Measurements from ENCODE around the gene WDR27. TPM values are rescaled to one million over a fixed set of nuclear protein-coding genes. Genes with fewer than 3 reads are reported as not detected.
"Not testable (repeated sequence)": the region's sequence is repeated elsewhere in the genome, so short reads cannot be mapped to it uniquely, and the experiment has no call there.

The WDR27 gene
- total RNA-seq, 2 donors from 2014 or later: 45.0 to 46.1 TPM

DNA sequence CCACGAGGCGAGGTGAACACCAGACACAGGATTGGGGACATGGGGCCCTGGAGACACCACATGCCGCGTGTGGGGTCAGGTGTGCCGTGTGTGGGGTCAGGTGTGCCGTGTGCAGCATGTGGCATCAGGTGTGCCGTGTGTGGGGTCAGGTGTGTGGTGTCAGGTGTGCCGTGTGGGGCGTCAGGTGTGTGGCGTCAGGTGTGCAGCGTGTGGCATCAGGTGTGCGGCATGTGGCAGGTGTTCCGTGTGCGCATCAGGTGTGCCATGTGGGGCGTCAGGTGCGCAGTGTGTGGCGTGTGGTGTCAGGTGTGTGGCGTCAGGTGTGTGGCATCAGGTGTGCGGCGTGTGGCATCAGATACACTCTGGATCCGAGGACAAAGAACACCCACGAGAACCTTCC lies 77.9 kb downstream of the WDR27 start:
- Mint-ChIP-seq H3K27me3 (ENCODE audit: low read depth) (no peaks in the 10 kb centered on the region), H3K4me3 (no peak overlapping the region), H3K27ac (no peak overlapping the region), H3K36me3 (ENCODE audit: insufficient read depth in 2 of 2) (no peaks in the 10 kb centered on the region), H3K4me1 (ENCODE audit: low read depth) (no peaks in the 10 kb centered on the region), H3K9me3 (no peaks in the 10 kb centered on the region)
- ATAC-seq (replicated peaks in 1 of 2): no peak
- DNase-seq: no peak

DNA sequence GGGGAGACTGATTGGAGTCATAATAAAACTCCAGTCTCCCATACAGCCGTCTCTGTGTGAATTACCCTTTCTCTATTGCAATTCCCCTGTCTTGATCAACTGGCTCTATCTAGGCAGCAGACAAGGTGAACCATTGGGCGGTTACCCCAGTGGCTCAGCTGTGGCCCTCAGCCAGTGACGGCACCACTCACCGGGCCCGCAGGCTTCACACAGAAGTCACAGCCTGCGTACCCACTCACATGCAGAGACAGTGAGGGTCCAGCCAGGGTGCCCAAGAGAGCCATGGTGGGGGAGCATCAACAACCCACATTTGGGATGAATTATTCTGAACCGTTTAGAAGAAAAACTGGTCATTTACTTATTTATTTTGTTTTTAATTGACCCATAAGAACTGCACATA lies 78.5 kb downstream of the WDR27 start:
- no peak overlapping the region for H3K4me3 Mint-ChIP-seq
- H3K27me3 Mint-ChIP-seq (ENCODE audit: low read depth): no peaks in the 10 kb centered on the region
- H3K27ac Mint-ChIP-seq: no peak overlapping the region
- DNase-seq (no peak), ATAC-seq (replicated peaks in 1 of 2) (no peak)
- H3K36me3 Mint-ChIP-seq (ENCODE audit: insufficient read depth in 2 of 2): no peaks in the 10 kb centered on the region
- no peaks in the 10 kb centered on the region for H3K9me3 Mint-ChIP-seq
- H3K4me1 Mint-ChIP-seq (ENCODE audit: low read depth): no peaks in the 10 kb centered on the region

DNA sequence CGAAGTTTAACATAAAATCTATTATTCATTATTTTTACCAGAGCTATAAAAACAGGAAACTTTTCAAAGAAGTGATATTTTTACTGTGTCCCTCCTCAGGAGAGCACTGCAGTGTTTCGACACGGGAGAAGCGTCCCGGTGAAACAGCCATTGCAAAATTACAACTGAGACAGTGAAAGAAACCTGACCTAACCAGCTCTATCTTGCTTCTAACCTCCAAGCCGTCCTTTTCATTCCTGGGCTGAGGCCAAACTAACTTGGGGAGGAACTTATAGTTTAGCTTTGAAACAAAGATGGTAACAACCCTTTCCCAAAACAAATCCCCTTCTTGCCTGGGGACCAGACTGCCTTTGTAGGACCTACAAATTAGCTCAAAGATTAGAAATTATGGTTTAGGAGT lies 79.2 kb downstream of the WDR27 start:
- H3K27me3 Mint-ChIP-seq (ENCODE audit: low read depth): no peaks in the 10 kb centered on the region
- no peaks in the 10 kb centered on the region for H3K9me3 Mint-ChIP-seq
- DNase-seq: no peak
- no peaks in the 10 kb centered on the region for H3K36me3 Mint-ChIP-seq (ENCODE audit: insufficient read depth in 2 of 2)
- ATAC-seq (replicated peaks in 1 of 2): no peak
- no peak overlapping the region for H3K4me3 Mint-ChIP-seq
- H3K27ac Mint-ChIP-seq: no peak overlapping the region
- no peaks in the 10 kb centered on the region for H3K4me1 Mint-ChIP-seq (ENCODE audit: low read depth)

- ATAC-seq (replicated peaks in 1 of 2) (no peak), DNase-seq (no peak)
- H3K36me3 Mint-ChIP-seq (ENCODE audit: insufficient read depth in 2 of 2): peaks cover 0 to 5% of the 10 kb centered on the region in 2 donors
- H3K27me3 Mint-ChIP-seq (ENCODE audit: low read depth): no peaks in the 10 kb centered on the region
- H3K4me1 Mint-ChIP-seq (ENCODE audit: low read depth): no peaks in the 10 kb centered on the region
- peaks cover 2 to 5% of the 10 kb centered on the region in 2 donors for H3K9me3 Mint-ChIP-seq
- no peak overlapping the region for H3K4me3 Mint-ChIP-seq
- no peak overlapping the region for H3K27ac Mint-ChIP-seq
Measured at GRCh38 chr6:169621311-169621710, 80.5 kb downstream of the WDR27 start.

- H3K27ac Mint-ChIP-seq: no peak overlapping the region
- ATAC-seq (replicated peaks in 1 of 2): no peak
- H3K27me3 Mint-ChIP-seq (ENCODE audit: low read depth): no peaks in the 10 kb centered on the region
- peaks cover 2 to 5% of the 10 kb centered on the region in 2 donors for H3K9me3 Mint-ChIP-seq
- peaks cover 0 to 5% of the 10 kb centered on the region in 2 donors for H3K36me3 Mint-ChIP-seq (ENCODE audit: insufficient read depth in 2 of 2)
- no peak overlapping the region for H3K4me3 Mint-ChIP-seq
- no peaks in the 10 kb centered on the region for H3K4me1 Mint-ChIP-seq (ENCODE audit: low read depth)
- no peak for DNase-seq
Measured at GRCh38 chr6:169620171-169621130, 81.4 kb downstream of the WDR27 start.

- H3K4me3 Mint-ChIP-seq: no peak overlapping the region
- peaks cover 0 to 5% of the 10 kb centered on the region in 2 donors for H3K36me3 Mint-ChIP-seq (ENCODE audit: insufficient read depth in 2 of 2)
- H3K9me3 Mint-ChIP-seq: peaks cover 2 to 5% of the 10 kb centered on the region in 2 donors
- ATAC-seq (replicated peaks in 1 of 2) (no peak), DNase-seq (no peak)
- no peaks in the 10 kb centered on the region for H3K4me1 Mint-ChIP-seq (ENCODE audit: low read depth)
- no peaks in the 10 kb centered on the region for H3K27me3 Mint-ChIP-seq (ENCODE audit: low read depth)
- no peak overlapping the region for H3K27ac Mint-ChIP-seq
Measured at GRCh38 chr6:169619650-169620049, 82.2 kb downstream of the WDR27 start.

DNA sequence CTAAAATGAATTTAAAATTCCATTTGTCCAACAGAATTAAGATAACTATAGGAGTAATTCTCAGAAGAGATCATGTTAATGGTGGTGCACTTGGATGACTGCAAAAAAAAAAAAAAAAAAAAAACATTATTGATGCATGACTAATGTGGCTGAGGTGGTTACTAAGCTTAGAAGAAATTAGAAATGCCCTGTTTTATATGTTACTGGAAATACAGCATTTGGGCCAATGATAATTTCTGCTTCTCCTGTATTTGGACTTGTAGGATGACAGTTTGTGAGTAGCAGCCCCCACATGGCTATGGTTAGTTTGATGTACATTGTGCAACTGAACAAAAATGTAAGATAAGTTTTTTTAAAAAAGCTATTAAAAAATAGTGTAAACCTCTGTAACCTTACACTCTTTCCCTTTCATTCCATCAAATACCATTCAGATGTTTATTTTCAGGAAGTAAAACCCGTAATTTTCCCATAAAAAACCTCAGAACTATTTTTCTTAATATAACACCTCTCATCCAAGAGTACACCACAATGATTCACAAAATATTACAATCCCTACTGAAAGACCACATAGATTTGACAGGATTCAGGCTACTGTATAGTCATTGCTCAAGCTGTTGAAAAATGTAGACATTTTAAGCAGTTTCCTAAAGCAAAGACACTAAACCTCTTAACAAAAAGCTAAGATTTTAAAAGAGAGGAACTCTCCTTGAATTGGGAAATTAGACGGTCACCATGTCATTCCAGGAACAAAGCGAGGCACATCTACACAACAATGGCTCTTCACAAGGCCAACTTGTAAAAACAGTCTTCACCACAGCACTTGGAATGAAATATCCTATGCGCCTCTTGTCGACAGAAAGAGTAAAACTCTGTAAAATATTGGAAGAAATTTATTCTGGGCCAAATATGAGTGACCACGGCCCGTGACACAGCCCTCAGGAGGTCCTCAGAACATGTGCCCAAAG lies 83.0 kb downstream of the WDR27 start:
- Mint-ChIP-seq H3K4me1 (ENCODE audit: low read depth) (no peaks in the 10 kb centered on the region), H3K27ac (no peak overlapping the region), H3K9me3 (peaks cover 2 to 5% of the 10 kb centered on the region in 2 donors)

GRCh38 chr6:169617562-169617961 lies 84.3 kb downstream of the WDR27 start:
- ATAC-seq (replicated peaks in 1 of 2) (no peak), DNase-seq (no peak)
- H3K4me3 Mint-ChIP-seq: no peak overlapping the region
- no peak overlapping the region for H3K27ac Mint-ChIP-seq
- H3K9me3 Mint-ChIP-seq: peaks cover 2 to 5% of the 10 kb centered on the region in 2 donors
- H3K4me1 Mint-ChIP-seq (ENCODE audit: low read depth): no peaks in the 10 kb centered on the region
- no peaks in the 10 kb centered on the region for H3K27me3 Mint-ChIP-seq (ENCODE audit: low read depth)
- peaks cover 0 to 5% of the 10 kb centered on the region in 2 donors for H3K36me3 Mint-ChIP-seq (ENCODE audit: insufficient read depth in 2 of 2)

More for the DNA sequence above, 83.0 kb downstream of the WDR27 start:
- DNase-seq (no peak), ATAC-seq (replicated peaks in 1 of 2) (no peak)
- Mint-ChIP-seq H3K27me3 (ENCODE audit: low read depth) (no peaks in the 10 kb centered on the region), H3K36me3 (ENCODE audit: insufficient read depth in 2 of 2) (peaks cover 0 to 5% of the 10 kb centered on the region in 2 donors), H3K4me3 (no peak overlapping the region)

DNA sequence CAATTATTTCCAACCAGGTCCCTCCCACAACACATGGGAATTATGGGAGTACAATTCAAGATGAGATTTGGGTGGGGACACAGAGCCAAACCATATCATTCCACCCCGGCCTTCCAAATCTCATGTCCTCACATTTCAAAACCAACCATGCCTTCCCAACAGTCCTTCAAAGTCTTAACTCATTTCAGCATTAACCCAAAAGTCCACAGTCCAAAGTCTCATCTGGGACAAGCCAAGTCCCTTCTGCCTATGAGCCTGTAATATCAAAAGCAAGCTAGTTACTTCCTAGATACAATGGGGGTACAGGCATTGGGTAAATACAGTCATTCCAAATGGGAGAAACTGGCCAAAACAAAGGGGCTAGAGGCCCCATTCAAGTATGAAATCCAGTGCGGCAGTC lies 93.2 kb downstream of the WDR27 start:
- DNase-seq; H3K4me1 Mint-ChIP-seq (ENCODE audit: low read depth); H3K27me3 Mint-ChIP-seq (ENCODE audit: low read depth); ATAC-seq (replicated peaks in 1 of 2); H3K4me3 Mint-ChIP-seq; H3K9me3 Mint-ChIP-seq; H3K27ac Mint-ChIP-seq; H3K36me3 Mint-ChIP-seq (ENCODE audit: insufficient read depth in 2 of 2): not testable (repeated sequence)

DNA sequence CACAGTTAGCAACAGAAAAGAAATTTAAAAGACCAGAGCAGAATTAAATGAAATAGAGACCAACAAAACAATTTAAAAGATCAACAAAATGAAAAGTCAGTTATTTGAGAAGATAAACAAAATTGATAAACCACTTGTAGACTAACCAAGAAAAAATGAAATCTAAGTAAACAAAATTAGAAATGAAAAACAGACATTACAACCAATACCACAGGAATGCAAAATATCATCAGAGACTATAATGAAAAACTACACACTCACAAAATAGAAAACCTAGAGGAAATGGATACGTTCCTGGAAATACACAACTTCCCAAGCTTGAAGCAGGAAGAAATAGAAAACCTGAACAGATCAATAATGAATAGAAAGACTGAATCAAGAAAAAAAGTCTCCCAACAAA lies 97.8 kb downstream of the WDR27 start:
- Mint-ChIP-seq H3K9me3 (peaks cover 2 to 3% of the 10 kb centered on the region in 2 donors), H3K27ac (no peak overlapping the region), H3K27me3 (ENCODE audit: low read depth) (no peaks in the 10 kb centered on the region), H3K4me3 (no peak overlapping the region), H3K36me3 (ENCODE audit: insufficient read depth in 2 of 2) (peaks cover 4 to 11% of the 10 kb centered on the region in 2 donors), H3K4me1 (ENCODE audit: low read depth) (no peaks in the 10 kb centered on the region)
- DNase-seq: no peak
- no peak for ATAC-seq (replicated peaks in 1 of 2)

DNA sequence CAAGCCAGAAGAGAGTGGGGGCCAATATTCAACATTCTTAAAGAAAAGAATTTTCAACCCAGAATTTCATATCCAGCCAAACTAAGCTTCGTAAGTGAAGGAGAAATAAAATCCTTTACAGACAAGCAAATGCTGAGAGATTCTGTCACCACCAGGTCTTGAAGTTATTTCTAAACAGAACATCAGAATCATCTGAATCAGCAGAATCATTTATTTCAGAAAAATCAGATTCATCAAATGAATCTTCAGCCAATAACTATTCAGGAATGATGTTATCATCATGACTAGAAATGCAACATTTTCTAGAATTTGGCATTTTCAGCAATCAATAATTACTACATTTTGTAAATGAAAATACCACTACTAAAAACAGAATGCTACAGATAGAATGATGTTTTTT lies 100.7 kb downstream of the WDR27 start:
- peaks cover 7 to 18% of the 10 kb centered on the region in 2 donors for H3K36me3 Mint-ChIP-seq (ENCODE audit: insufficient read depth in 2 of 2)
- not testable (repeated sequence) for H3K9me3 Mint-ChIP-seq; H3K27ac Mint-ChIP-seq; H3K4me3 Mint-ChIP-seq; ATAC-seq (replicated peaks in 1 of 2); DNase-seq; H3K4me1 Mint-ChIP-seq (ENCODE audit: low read depth); H3K27me3 Mint-ChIP-seq (ENCODE audit: low read depth)

DNA sequence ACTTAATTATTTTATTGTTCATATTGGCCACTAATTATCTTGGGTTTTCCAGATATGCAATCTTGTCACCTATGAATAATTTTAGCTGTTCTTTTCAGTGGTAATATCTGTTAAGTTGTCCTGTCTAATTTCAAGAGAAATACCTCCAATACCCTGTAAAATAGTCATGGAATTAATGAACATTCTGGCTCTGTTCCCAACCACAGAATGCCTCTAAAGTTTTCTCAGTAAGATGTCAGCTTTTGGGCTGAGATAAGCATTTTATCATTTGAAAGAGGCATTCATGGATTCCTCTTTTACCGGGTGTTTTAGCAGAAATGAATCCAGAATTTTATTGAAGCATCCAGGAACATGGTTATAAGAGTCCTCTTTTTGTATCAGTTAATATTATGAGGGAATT lies 109.3 kb downstream of the WDR27 start:
- DNase-seq (no peak), ATAC-seq (replicated peaks in 1 of 2) (no peak)
- Mint-ChIP-seq H3K4me3 (no peak overlapping the region), H3K36me3 (ENCODE audit: insufficient read depth in 2 of 2) (peaks cover under 1 to 5% of the 10 kb centered on the region in 2 donors), H3K27me3 (ENCODE audit: low read depth) (no peaks in the 10 kb centered on the region), H3K9me3 (peaks cover 0 to 2% of the 10 kb centered on the region in 2 donors), H3K4me1 (ENCODE audit: low read depth) (peaks cover 28% of the 10 kb centered on the region), H3K27ac (no peak overlapping the region)

DNA sequence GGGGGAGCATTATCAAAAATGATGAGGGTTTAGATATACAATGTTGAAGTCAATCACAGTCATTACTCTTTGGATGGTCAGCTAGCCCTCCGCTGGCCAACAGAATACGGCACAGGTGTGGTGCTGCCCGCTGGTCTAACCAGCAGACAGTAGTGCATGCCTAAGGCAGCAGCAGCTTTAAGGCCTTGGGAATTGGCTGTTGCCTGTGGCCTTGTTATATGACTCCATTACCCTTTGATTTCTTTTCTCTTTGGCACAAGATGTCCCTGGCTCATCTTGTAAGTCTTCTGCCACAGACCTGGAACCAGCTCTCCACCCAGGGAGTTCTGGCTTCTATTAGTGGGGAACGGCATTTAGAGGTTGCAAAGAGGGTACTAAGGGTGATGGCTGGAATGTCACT lies 110.2 kb downstream of the WDR27 start:
- Mint-ChIP-seq H3K27me3 (ENCODE audit: low read depth) (no peaks in the 10 kb centered on the region), H3K36me3 (ENCODE audit: insufficient read depth in 2 of 2) (no peaks in the 10 kb centered on the region), H3K4me1 (ENCODE audit: low read depth) (peaks cover 28% of the 10 kb centered on the region), H3K27ac (no peak overlapping the region), H3K4me3 (no peak overlapping the region), H3K9me3 (peaks cover 0 to 2% of the 10 kb centered on the region in 2 donors)
- no peak for ATAC-seq (replicated peaks in 1 of 2)
- no peak for DNase-seq

Data from activated T-cell treated with anti-CD3 and anti-CD28 coated beads, Interleukin-2, amount 50 U/mL, for 72 hours (primary cell).